ENCODE measurements around the gene DCLK2. TPM values are rescaled to one million over a fixed set of nuclear protein-coding genes. Genes with fewer than 3 reads are reported as not detected.

DCLK2 gene
- total RNA-seq, 2 experiments from 2014 or later = not detected

DNA sequence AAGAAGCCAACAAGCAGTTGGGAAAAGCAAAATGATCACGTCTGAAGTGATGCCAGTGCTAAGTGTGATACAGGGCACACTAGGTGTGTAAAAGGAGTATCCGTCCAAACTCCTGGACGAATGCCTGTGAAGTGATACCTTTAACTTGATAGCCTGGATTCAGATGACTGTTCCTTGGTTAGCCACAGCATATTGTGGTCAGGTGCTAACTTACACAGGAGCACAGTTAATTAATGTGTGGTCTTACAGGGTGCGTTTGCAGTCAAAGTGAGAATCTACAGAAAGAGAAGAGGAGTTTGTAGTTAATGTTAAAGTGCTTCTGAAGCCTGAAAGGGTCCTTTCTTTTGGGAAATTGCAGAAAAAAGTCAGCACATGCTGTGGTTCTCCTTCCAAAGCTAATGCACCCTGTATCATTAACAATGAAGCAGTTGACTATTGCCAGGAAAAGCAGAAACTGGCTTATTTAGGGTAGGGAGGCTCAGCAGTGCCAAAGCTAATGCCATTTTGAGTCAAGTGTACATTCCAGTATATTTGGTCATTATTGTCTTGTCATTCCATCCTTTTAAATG lies 61.1 kb downstream of the DCLK2 start:
- no peaks in the 10 kb centered on the region for H3K36me3 ChIP-seq (ENCODE audit: insufficient read depth, low read length)
- no peaks in the 10 kb centered on the region for H3K9me2 ChIP-seq (ENCODE audit: insufficient read depth, low read length)
- intact Hi-C loops (cut with micrococcal nuclease; ENCODE audit: unreplicated experiment) = no loop called here
- no peaks in the 10 kb centered on the region for H3K79me2 ChIP-seq (ENCODE audit: insufficient read depth, low read depth, low read length)
- POLR2A ChIA-PET = interaction anchor here (1.2 kb wide), 1 partner anchor 9 kb away, joined by 3 read pairs; no protein-coding TSS in a partner anchor
- DNase-seq (ENCODE audit: low spot score) = no peak
- H3K27ac ChIP-seq (ENCODE audit: low read depth, low read length, poor library complexity, severe bottlenecking) = no peak overlapping the region
- H3K9me3 ChIP-seq (ENCODE audit: low read length) = no peaks in the 10 kb centered on the region
- no TSS peak for BruUV-seq (replicated peaks)
- no peaks in the 10 kb centered on the region for H4K20me1 ChIP-seq (ENCODE audit: insufficient read depth, low read length)
- no peaks in the 10 kb centered on the region for H3K4me1 ChIP-seq (ENCODE audit: insufficient read depth, low read length, poor library complexity, severe bottlenecking)
- TF ChIP-seq EZH2phosphoT487 (IDR thresholded peaks at IDR 0.05; ENCODE audit: borderline replicate concordance, low read depth, low read length) = no peak
- CTCF ChIA-PET (ENCODE audit: unreplicated experiment) = no interaction called here
- no peak overlapping the region for H3K4me3 ChIP-seq (ENCODE audit: low read depth, low read length, poor library complexity, severe bottlenecking)
- H3K4me2 ChIP-seq (ENCODE audit: low read length) = no peak overlapping the region
- no peak overlapping the region for H2AFZ ChIP-seq (ENCODE audit: low read length)

DNA sequence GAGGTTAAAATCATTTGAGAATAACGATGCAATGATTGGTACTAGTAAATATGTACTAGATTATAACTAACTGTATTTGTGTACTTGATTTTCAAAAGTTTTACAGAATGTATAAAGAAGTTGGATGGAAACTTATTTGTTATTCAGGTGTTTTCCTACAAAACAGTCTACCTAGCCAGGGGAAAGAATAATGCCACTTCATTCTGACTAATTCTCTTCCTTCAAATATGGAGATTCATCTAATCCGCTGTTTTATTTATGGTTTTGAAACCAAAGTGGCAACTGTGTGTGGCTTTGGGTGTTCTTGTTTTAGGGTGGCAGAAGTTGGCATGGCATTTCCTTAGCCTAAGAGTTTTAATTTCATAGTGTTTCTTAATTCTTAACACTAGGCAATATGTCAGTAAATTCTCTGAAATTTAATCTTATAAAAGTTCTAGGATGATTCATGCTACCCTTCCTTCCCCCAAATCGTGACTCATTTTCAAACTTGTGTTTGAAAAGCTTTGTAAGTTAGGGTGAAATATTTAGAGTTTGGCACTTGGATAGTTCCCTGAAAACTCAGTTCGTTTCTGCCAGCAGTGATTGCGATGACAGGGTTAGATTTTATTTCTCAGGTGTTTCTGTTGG lies 62.6 kb downstream of the DCLK2 start:
- Histone ChIP-seq H3K9me2 (ENCODE audit: insufficient read depth, low read length) (no peaks in the 10 kb centered on the region), H3K36me3 (ENCODE audit: insufficient read depth, low read length) (no peaks in the 10 kb centered on the region), H3K4me3 (ENCODE audit: low read depth, low read length, poor library complexity, severe bottlenecking) (no peak overlapping the region), H4K20me1 (ENCODE audit: insufficient read depth, low read length) (no peaks in the 10 kb centered on the region), H3K9me3 (ENCODE audit: low read length) (no peaks in the 10 kb centered on the region), H3K4me2 (ENCODE audit: low read length) (no peak overlapping the region), H3K27ac (ENCODE audit: low read depth, low read length, poor library complexity, severe bottlenecking) (no peak overlapping the region), H3K4me1 (ENCODE audit: insufficient read depth, low read length, poor library complexity, severe bottlenecking) (no peaks in the 10 kb centered on the region), H2AFZ (ENCODE audit: low read length) (no peak overlapping the region), H3K79me2 (ENCODE audit: insufficient read depth, low read depth, low read length) (no peaks in the 10 kb centered on the region)
- no TSS peak for BruUV-seq (replicated peaks)
- intact Hi-C loops (cut with micrococcal nuclease; ENCODE audit: unreplicated experiment) = no loop called here
- POLR2A ChIA-PET = no interaction called here
- CTCF ChIA-PET (ENCODE audit: unreplicated experiment) = no interaction called here
- DNase-seq (ENCODE audit: low spot score) = no peak
- no peak for TF ChIP-seq EZH2phosphoT487 (IDR thresholded peaks at IDR 0.05; ENCODE audit: borderline replicate concordance, low read depth, low read length)
- TF ChIP-seq, protein P1, sequence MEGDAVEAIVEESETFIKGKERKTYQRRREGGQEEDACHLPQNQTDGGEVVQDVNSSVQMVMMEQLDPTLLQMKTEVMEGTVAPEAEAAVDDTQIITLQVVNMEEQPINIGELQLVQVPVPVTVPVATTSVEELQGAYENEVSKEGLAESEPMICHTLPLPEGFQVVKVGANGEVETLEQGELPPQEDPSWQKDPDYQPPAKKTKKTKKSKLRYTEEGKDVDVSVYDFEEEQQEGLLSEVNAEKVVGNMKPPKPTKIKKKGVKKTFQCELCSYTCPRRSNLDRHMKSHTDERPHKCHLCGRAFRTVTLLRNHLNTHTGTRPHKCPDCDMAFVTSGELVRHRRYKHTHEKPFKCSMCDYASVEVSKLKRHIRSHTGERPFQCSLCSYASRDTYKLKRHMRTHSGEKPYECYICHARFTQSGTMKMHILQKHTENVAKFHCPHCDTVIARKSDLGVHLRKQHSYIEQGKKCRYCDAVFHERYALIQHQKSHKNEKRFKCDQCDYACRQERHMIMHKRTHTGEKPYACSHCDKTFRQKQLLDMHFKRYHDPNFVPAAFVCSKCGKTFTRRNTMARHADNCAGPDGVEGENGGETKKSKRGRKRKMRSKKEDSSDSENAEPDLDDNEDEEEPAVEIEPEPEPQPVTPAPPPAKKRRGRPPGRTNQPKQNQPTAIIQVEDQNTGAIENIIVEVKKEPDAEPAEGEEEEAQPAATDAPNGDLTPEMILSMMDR (conservative IDR thresholded peaks at IDR 0.05; ENCODE audit: low read length) = no peak

DNA sequence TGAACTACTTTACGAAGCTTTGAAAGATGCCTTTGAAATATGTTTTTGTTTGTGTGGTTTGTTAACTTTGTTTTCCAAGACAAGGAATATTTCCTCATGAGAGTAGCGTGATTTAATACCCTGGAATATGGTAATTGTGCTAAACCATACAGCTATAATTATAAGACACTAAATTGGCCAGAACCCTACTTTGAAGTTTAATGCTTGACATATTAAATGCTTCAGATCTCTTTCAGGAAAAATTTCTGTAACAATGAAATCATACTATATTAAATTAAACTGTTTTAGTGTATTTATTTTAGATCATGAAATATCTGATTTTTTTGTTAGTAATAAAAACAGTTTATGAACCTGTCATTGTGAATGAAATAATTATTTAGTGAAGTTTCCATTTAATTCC lies 63.5 kb downstream of the DCLK2 start:
- Histone ChIP-seq H2AFZ (ENCODE audit: low read length) (no peak overlapping the region), H3K79me2 (ENCODE audit: insufficient read depth, low read depth, low read length) (no peaks in the 10 kb centered on the region), H3K4me2 (ENCODE audit: low read length) (no peak overlapping the region), H3K4me3 (ENCODE audit: low read depth, low read length, poor library complexity, severe bottlenecking) (no peak overlapping the region), H3K9me2 (ENCODE audit: insufficient read depth, low read length) (no peaks in the 10 kb centered on the region), H3K9me3 (ENCODE audit: low read length) (no peaks in the 10 kb centered on the region), H3K36me3 (ENCODE audit: insufficient read depth, low read length) (no peaks in the 10 kb centered on the region), H3K27ac (ENCODE audit: low read depth, low read length, poor library complexity, severe bottlenecking) (no peak overlapping the region), H3K4me1 (ENCODE audit: insufficient read depth, low read length, poor library complexity, severe bottlenecking) (no peaks in the 10 kb centered on the region), H4K20me1 (ENCODE audit: insufficient read depth, low read length) (no peaks in the 10 kb centered on the region)
- ChIA-PET POLR2A (no interaction called here), CTCF (ENCODE audit: unreplicated experiment) (no interaction called here)
- BruUV-seq (replicated peaks) = no TSS peak
- TF ChIP-seq, protein P1 (conservative IDR thresholded peaks at IDR 0.05; ENCODE audit: low read length) = no peak
- no peak for TF ChIP-seq EZH2phosphoT487 (IDR thresholded peaks at IDR 0.05; ENCODE audit: borderline replicate concordance, low read depth, low read length)
- no peak for DNase-seq (ENCODE audit: low spot score)
- intact Hi-C loops (cut with micrococcal nuclease; ENCODE audit: unreplicated experiment) = no loop called here

All from OCI-LY7 (cell line).